ENCODE results near the gene MPEG1.

GRCh38 chr11:59222464-59223060 is 9.8 kb upstream of the MPEG1 start:
- TF ChIP-seq CTCF (IDR thresholded peaks at IDR 0.05 in 8 of 11, conservative IDR thresholded peaks at IDR 0.05 in 3 of 11) = no peak
- TF ChIP-seq POLR2A (IDR thresholded peaks at IDR 0.05) = no peak
- peak in 1 of 3 donors; percentile 71 for TF ChIP-seq POLR2AphosphoS5 (IDR thresholded peaks at IDR 0.05)
